ENCODE data around the gene DCN.
A peak's percentile ranks its signal among the peaks of the same experiment; 100 is the strongest.

DCN gene

GRCh38 chr12:91120781-91121180, 61.8 kb downstream of the DCN start:
- TF ChIP-seq, protein P1, sequence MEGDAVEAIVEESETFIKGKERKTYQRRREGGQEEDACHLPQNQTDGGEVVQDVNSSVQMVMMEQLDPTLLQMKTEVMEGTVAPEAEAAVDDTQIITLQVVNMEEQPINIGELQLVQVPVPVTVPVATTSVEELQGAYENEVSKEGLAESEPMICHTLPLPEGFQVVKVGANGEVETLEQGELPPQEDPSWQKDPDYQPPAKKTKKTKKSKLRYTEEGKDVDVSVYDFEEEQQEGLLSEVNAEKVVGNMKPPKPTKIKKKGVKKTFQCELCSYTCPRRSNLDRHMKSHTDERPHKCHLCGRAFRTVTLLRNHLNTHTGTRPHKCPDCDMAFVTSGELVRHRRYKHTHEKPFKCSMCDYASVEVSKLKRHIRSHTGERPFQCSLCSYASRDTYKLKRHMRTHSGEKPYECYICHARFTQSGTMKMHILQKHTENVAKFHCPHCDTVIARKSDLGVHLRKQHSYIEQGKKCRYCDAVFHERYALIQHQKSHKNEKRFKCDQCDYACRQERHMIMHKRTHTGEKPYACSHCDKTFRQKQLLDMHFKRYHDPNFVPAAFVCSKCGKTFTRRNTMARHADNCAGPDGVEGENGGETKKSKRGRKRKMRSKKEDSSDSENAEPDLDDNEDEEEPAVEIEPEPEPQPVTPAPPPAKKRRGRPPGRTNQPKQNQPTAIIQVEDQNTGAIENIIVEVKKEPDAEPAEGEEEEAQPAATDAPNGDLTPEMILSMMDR (IDR thresholded peaks at IDR 0.05), result no peak

GRCh38 chr12:91119089-91119488, 63.5 kb downstream of the DCN start:
- TF ChIP-seq, protein P1 (IDR thresholded peaks at IDR 0.05), result no peak

GRCh38 chr12:91113621-91114020, 69.0 kb downstream of the DCN start:
- TF ChIP-seq, protein P1 (IDR thresholded peaks at IDR 0.05), result no peak

- TF ChIP-seq, protein P1 (IDR thresholded peaks at IDR 0.05), result no peak
These were observed 71.0 kb downstream of the DCN start, which contains the start of gene LUM for GRCh38 chr12:91111366-91112325. TSS of gene LUM (minus strand) at chr12:91111494. CDS start at chr12:91108979, 2,515 bp downstream.

DNA sequence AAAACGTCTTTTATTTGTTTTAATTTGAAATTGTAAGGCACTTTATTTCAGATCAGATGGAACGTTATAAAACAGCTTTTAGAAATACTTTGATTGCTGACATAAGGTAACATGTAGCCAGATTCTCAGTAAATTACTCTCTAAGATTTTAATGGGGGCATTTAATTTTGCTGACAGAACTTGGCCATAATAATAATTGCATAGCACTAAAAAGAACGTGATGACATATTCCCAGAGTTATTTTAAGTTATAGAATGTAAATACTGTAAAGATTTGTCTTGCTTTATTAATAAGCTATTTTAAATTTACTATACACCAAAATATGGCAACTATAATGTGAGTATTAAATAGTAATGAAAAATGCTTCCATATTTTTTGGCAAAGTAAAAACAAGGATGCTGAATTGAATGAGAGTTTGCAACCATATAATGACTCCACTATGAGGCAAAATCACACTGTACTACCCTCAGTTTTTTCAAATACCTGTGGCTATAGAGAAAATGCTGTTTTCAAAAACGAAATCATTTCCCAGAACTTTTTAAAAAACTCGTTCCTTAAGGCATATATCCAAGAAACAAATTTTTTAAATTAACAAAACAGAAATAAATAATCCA, 72.2 kb downstream of the DCN start:
- TF ChIP-seq, protein P1 (IDR thresholded peaks at IDR 0.05), result no peak

DNA sequence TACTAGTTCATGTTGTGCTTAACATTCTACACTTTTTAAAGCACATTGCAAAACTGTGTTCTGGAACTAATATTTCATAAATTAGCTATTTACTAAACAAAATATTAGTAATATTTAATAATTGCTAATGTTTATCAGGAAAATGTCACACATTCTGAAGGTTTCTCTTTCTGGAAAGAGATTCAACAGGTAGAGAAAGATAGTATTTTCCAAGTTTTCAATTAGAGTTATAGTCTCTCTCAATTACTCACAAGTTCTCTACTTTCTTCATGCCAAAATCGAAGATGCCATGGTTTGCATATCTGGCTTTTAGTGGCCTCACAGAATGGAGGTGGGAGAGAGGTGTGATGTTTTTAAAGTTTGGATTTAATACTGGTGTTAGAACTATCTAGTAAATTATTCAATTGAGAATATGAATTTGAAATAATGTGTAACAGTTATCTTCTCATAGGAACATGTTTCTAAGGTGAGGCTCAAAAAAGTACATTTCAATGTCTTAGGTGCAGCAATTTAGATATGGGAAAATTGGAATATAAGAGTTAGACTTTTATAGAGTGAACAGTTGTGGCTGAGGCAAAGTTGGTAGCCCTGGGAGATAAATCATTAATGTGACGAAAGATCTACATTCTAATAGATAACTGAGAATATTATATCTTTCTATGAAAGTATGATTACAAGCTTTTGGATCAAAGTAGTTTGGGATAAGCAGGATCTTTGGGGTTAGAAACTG, 72.9 kb downstream of the DCN start:
- TF ChIP-seq, protein P1 (IDR thresholded peaks at IDR 0.05), result no peak

DNA sequence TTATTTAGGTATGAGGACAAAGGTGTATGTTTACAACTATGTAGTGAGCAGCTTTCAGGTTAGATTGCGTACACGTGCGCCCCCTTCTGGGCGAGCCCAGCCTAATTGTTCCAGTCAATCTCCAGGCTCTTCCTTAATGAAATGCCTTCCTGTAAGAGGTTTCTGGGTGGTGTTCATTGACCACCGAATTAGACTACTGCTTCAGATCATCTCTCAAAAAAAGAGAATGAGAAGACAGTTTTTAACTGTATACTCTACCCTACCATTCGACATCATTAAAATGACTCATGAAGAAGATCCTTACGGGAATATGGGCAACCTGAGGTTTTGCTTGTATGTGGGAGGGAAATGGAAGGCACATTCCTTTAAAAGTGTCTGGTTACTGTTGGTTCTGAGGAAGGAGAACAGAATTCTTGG, 73.5 kb downstream of the DCN start:
- TF ChIP-seq, protein P1 (IDR thresholded peaks at IDR 0.05), result peak; percentile 86

Data from LNCAP (cell line).